ENCODE measurements around the gene TLCD3B.

TLCD3B gene

DNA sequence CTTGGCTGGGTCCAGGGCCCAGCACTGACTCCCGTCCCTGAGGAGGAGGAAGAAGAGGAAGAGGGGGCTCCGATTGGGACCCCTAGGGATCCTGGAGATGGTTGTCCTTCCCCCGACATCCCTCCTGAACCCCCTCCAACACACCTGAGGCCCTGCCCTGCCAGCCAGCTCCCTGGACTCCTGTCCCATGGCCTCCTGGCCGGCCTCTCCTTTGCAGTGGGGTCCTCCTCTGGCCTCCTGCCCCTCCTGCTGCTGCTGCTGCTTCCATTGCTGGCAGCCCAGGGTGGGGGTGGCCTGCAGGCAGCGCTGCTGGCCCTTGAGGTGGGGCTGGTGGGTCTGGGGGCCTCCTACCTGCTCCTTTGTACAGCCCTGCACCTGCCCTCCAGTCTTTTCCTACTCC, 44.1 kb downstream of the TLCD3B start:
- FAIRE-seq (no peak), DNase-seq (ENCODE audit: insufficient read length, low spot score) (no peak)
- TF ChIP-seq, protein P1, sequence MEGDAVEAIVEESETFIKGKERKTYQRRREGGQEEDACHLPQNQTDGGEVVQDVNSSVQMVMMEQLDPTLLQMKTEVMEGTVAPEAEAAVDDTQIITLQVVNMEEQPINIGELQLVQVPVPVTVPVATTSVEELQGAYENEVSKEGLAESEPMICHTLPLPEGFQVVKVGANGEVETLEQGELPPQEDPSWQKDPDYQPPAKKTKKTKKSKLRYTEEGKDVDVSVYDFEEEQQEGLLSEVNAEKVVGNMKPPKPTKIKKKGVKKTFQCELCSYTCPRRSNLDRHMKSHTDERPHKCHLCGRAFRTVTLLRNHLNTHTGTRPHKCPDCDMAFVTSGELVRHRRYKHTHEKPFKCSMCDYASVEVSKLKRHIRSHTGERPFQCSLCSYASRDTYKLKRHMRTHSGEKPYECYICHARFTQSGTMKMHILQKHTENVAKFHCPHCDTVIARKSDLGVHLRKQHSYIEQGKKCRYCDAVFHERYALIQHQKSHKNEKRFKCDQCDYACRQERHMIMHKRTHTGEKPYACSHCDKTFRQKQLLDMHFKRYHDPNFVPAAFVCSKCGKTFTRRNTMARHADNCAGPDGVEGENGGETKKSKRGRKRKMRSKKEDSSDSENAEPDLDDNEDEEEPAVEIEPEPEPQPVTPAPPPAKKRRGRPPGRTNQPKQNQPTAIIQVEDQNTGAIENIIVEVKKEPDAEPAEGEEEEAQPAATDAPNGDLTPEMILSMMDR (IDR thresholded peaks at IDR 0.05; ENCODE audit: insufficient read depth, missing control alignments) = no peak

DNA sequence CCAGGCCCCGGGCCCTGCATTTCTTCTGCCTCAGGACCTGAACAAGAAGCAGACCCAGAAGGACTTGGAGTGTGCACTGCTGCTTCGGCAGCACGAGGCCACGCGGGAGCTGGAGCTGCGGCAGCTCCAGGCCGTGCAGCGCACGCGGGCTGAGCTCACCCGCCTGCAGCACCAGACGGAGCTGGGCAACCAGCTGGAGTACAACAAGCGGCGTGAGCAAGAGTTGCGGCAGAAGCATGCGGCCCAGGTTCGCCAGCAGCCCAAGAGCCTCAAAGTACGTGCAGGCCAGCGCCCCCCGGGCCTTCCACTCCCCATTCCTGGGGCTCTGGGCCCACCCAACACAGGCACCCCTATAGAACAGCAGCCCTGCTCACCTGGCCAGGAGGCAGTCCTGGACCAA, 44.8 kb downstream of the TLCD3B start:
- TF ChIP-seq, protein P1 (IDR thresholded peaks at IDR 0.05; ENCODE audit: insufficient read depth, missing control alignments) = no peak
- FAIRE-seq = no peak
- DNase-seq (ENCODE audit: insufficient read length, low spot score) = no peak

DNA sequence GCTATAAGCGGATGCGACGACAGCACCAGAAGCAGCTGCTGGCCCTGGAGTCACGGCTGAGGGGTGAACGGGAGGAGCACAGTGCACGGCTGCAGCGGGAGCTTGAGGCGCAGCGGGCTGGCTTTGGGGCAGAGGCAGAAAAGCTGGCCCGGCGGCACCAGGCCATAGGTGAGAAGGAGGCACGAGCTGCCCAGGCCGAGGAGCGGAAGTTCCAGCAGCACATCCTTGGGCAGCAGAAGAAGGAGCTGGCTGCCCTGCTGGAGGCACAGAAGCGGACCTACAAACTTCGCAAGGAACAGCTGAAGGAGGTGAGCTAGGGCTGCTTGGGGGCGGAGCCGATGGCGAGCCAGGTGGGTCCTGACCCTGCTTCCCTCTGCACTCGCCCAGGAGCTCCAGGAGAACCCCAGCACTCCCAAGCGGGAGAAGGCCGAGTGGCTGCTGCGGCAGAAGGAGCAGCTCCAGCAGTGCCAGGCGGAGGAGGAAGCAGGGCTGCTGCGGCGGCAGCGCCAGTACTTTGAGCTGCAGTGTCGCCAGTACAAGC, 45.7 kb downstream of the TLCD3B start:
- FAIRE-seq = no peak
- DNase-seq (ENCODE audit: insufficient read length, low spot score) = no peak
- TF ChIP-seq, protein P1 (IDR thresholded peaks at IDR 0.05; ENCODE audit: insufficient read depth, missing control alignments) = no peak

DNA sequence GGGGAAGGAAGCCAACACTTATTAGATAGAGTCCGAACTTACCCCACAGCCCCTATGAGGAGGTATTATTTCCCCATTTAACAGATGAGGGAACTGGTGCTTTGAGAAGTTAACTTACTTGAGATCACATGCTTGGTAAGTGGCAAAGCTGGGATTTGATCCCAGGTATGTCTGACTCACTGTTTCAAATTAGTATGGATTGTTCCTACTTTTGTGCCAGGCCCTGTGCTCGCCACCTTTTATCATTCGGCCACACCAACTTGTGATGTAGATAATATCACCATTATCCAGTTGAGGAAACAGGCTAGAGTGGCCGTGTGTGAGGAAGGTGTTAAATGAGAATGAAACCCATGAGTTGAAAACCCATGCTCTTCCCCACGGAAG, 46.3 kb downstream of the TLCD3B start:
- DNase-seq (ENCODE audit: insufficient read length, low spot score) (no peak), FAIRE-seq (no peak)
- TF ChIP-seq, protein P1 (IDR thresholded peaks at IDR 0.05; ENCODE audit: insufficient read depth, missing control alignments) = no peak

DNA sequence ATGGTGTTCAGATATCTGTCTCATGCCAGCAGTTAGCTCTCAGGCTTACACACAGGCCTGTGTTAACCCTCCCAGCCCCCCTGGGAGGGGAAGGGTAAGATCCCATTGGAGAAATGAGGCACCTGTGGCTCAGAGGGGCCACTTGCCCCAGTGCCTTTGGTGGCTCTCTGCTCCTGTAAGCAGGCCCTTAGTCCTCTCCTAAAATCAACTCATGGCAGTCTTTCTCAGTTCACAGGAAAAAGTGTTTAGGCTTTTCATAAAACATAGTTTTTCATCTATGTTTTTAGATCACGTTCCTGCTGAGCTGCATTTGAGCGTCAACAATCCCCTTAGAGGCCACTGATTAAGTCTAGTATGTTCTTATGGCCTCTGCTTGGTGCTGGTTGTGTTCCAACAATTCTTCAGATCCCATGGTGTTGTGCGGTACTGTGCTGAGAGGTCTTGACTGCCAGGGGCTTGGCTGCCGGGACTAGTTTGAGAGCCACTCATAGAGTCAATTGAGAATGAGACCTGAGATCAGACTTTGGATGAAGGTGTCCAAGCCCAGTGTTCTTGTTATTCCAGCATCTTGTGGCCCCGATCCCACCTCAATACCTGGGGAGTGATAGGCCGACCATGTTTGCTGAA, 46.8 kb downstream of the TLCD3B start:
- TF ChIP-seq, protein P1 (IDR thresholded peaks at IDR 0.05; ENCODE audit: insufficient read depth, missing control alignments) = no peak
- FAIRE-seq (no peak), DNase-seq (ENCODE audit: insufficient read length, low spot score) (no peak)

DNA sequence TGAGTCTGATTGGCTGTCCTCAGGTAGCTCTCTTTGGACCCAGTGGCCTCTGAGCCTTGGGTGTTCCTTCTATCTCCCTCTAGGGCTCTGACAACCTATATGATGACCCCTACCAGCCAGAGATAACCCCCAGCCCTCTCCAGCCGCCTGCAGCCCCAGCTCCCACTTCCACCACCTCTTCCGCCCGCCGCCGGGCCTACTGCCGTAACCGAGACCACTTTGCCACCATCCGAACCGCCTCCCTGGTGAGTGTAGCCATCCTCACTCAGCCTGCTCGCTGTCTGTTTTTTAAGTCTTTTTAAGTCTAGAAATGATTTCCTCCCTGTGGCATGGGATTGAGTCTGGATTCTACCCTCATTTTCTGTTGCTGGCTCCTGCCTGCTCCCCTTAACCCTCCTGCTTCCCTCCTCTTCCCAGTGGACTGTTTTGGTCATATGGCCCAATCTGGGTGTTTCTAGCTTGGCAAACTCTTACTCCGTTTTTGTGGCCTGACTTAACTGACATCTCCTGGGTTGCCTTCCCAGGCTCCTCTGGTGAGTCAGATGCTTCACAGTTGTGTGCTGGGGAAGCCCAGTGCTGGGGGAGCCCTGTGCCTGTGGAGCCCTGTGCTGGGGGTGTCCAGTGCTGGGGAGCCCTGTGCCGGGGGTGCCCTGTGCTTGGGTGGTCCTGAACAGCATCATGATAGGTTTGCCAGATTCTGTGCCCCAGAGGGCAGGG, 47.5 kb downstream of the TLCD3B start:
- TF ChIP-seq, protein P1 (IDR thresholded peaks at IDR 0.05; ENCODE audit: insufficient read depth, missing control alignments) = no peak
- no peak for DNase-seq (ENCODE audit: insufficient read length, low spot score)
- FAIRE-seq = no peak
